Breast epithelium (tissue), 3 donors: Measurements from ENCODE around the gene ZNF467.

ENCODE experiments used
- POLR2A ChIP-seq: fragments of 450-650 bp; IDR thresholded peaks from one replicate; pipeline ENCODE4 v1.6.1; 2016; ENCODE audit warnings: antibody characterized with exemption, mild to moderate bottlenecking, moderate library complexity
- POLR2AphosphoS5 ChIP-seq, 3 donors: sonication (generic); formaldehyde crosslinking; IDR thresholded peaks; one replicate each; pipeline ENCODE4 v1.6.1; 2017; ENCODE audit warnings: antibody characterized with exemption in 3 of 3
- TF ChIP-seq, protein P1 (sequence below), 3 donors: fragments of 450-650 bp; IDR thresholded peaks; one replicate each; pipeline ENCODE4 v1.5.1; 2016 to 2017; ENCODE audit warnings: antibody characterized with exemption in 3 of 3, mild to moderate bottlenecking in 3 of 3, moderate library complexity in 3 of 3

DNA sequence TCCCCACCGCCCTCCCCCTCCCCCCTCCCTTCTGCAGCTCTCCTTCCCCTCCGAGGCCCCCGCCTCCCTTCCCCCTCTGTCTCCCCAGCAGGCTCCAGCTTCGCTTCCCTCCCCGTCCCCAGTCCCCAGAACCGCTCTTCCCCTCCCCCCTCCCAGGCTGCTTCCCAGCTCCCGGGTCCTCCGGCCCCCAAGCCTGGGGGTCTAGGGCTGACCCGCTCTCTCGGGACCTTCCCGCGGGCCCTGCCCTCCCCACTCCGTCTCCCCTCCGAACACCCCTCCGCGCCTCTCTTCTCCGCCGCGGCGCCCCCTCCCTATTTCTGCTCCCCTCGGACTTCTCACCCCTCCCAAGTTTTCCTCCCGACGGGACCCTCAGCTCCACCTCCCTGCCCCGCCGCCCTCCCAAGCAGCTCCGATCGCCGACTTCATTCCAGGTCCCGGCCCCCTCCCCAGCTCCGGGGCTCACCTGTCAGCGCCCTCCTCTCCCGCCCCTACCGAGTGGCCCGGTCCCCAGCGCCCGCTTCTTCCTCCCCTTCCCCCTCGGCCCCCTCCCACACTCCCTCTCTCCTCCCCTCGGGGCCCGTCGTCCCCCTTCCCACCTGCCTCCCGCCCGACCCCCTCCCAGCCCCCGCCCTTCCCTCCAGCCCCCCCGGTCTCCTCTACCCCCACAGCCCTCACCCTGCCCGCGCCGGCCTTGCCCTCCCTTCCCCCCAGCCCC is 990 bp downstream of the ZNF467 start:
- TF ChIP-seq, protein P1, sequence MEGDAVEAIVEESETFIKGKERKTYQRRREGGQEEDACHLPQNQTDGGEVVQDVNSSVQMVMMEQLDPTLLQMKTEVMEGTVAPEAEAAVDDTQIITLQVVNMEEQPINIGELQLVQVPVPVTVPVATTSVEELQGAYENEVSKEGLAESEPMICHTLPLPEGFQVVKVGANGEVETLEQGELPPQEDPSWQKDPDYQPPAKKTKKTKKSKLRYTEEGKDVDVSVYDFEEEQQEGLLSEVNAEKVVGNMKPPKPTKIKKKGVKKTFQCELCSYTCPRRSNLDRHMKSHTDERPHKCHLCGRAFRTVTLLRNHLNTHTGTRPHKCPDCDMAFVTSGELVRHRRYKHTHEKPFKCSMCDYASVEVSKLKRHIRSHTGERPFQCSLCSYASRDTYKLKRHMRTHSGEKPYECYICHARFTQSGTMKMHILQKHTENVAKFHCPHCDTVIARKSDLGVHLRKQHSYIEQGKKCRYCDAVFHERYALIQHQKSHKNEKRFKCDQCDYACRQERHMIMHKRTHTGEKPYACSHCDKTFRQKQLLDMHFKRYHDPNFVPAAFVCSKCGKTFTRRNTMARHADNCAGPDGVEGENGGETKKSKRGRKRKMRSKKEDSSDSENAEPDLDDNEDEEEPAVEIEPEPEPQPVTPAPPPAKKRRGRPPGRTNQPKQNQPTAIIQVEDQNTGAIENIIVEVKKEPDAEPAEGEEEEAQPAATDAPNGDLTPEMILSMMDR (IDR thresholded peaks at IDR 0.05), result no peak
- TF ChIP-seq POLR2A, result no peak
- TF ChIP-seq POLR2AphosphoS5 (IDR thresholded peaks at IDR 0.05), result no peak
